Measurements from ENCODE around the gene EIF2S2. TPM values are rescaled to one million over a fixed set of nuclear protein-coding genes. Genes with fewer than 3 reads are reported as not detected.

The EIF2S2 gene
- polyA plus RNA-seq, 4 donors, result 41.9 to 50.5 (median 48.7) TPM

GRCh38 chr20:34122274-34122980, 10.4 kb upstream of the EIF2S2 start:
- DNase-seq (ENCODE audit: low read depth in 4 of 4, low spot score in 3 of 4), result no peak

DNA sequence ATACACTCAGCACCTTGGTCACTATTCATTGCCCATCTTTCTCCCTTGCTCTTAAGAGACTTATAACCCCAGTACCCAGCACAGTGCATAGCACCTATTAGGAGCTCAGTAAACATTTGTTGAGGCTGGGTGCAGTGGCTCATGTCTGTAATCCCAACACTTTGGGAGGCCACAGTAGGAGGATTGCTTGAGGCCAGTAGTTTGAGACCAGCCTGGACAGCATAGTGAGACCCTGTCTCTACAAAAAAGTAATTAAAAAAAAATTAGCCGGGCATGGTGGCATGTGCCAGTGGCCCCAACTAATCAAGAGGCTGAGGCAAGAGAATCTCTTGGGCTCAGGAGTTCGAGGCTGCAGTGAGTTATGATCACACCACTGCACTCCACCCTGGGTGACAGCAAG, 8.2 kb upstream of the EIF2S2 start:
- no peak for DNase-seq (ENCODE audit: low read depth in 4 of 4, low spot score in 3 of 4)

- no peak for DNase-seq (ENCODE audit: low read depth in 4 of 4, low spot score in 3 of 4)
These were observed 3.2 kb upstream of the EIF2S2 start for GRCh38 chr20:34115232-34115631.

GRCh38 chr20:34114809-34115208, 2.8 kb upstream of the EIF2S2 start:
- no peak for DNase-seq (ENCODE audit: low read depth in 4 of 4, low spot score in 3 of 4)

GRCh38 chr20:34112600-34113101, 608 bp upstream of the EIF2S2 start:
- DNase-seq (ENCODE audit: low read depth in 4 of 4, low spot score in 3 of 4), result no peak

DNA sequence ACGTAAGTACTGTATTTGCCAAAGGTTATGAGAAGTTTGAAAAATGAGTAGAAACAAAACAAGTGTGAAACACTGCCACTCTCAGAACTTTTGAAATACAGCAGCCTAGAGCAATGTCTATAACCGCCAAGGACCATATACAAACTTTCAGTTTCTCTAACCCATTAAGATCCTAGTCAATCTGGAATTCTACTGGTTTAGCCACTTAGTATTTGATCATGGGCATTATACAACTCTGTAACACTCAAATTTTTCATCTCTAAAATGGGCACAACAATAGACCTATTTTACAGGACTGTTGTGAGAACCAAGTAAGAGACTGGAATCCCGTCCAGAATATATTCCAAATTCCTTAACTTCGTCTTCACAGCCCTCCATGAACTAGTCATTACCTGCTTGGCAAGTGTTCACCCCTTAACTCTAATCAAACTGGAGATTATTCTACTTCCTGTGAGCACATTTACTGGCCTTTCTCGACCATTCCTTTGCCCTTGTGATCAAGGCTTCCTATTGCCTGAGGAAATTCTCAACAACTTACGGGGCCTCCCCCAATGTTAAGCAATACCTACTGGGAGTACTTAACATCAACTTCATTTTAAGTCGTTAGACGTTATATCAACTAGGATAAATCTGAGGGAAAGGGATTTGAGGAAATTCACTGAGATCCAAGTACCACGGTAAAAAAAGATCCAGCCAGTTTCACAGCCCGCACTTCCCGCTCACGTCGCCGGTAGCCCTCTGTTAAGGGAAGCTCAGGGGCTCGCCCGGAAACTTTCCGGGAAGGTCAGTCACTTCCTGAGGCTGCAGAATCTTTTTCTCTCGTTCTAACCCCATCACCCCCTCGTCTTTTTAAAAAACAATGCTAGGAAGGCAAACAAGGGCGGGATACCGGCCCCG, 1.1 kb downstream of the EIF2S2 start:
- DNase-seq (ENCODE audit: low read depth in 4 of 4, low spot score in 3 of 4), result peak in 1 of 4 donors; percentile 8

- DNase-seq (ENCODE audit: low read depth in 4 of 4, low spot score in 3 of 4), result no peak
These were observed 1.9 kb downstream of the EIF2S2 start for GRCh38 chr20:34110025-34110744.

GRCh38 chr20:34109442-34109841, 2.6 kb downstream of the EIF2S2 start:
- DNase-seq (ENCODE audit: low read depth in 4 of 4, low spot score in 3 of 4), result no peak

GRCh38 chr20:34108616-34109174, 3.3 kb downstream of the EIF2S2 start:
- no peak for DNase-seq (ENCODE audit: low read depth in 4 of 4, low spot score in 3 of 4)

GRCh38 chr20:34105978-34106675, 5.9 kb downstream of the EIF2S2 start:
- DNase-seq (ENCODE audit: low read depth in 4 of 4, low spot score in 3 of 4), result no peak

DNA sequence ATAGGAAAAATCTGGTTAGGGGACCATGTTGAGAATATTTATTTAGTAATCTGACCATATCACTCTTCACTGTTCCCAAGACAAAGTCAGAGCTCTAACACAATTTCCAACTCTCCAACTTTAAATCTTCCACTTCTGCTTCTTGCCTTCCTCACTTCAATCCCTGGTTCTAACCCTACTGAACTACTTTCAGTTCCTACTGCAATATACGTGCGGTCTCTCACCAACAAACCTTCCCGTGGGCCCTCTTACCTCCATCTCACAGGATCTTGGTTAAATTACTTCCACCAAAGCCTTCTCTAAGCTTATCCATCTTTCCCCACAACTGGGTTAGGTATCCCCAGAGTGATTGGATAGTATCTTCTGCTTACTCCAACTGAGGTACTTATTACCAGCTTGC, 8.0 kb downstream of the EIF2S2 start:
- no peak for DNase-seq (ENCODE audit: low read depth in 4 of 4, low spot score in 3 of 4)

- DNase-seq (ENCODE audit: low read depth in 4 of 4, low spot score in 3 of 4), result no peak
These were observed 9.7 kb downstream of the EIF2S2 start for GRCh38 chr20:34102342-34102741.

DNA sequence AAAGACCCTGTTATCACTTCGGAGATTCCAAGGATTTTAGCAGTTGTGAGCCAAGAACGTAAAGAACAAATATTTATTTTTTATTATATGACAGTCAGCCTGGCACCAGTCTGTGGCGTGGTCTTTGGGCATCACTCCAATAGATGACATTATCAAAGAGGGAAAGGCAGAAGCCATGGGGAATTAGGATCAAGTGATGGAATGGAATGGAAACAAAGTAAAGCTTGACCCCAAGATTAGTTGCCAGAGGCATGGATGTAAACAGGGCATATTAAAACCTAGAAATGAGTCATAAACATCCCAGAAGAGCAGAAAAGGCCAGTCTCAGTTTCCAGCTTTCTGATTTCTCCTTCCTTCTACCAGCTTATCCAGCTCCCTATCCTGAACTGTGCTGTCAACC, 11.5 kb downstream of the EIF2S2 start:
- no peak for DNase-seq (ENCODE audit: low read depth in 4 of 4, low spot score in 3 of 4)

DNA sequence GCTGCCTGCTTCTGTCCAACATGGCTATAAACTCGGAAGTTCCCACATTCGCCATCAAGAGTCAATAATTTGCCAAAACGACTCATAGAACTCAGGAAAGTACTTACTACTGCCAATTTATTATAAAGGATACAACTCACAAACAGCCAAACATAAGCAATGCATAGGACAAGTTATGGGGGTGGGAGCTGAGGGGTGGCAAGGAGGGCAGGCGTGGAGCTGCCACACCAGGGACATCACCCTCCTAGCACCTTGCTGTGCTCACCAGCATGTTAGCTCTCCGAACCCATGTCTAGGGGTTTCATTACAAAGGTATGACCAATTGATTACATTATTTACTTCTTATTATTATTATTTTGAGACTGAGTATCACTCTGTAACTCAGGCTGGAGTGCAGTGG, 12.4 kb downstream of the EIF2S2 start:
- DNase-seq (ENCODE audit: low read depth in 4 of 4, low spot score in 3 of 4), result no peak

GRCh38 chr20:34098570-34098969, 13.5 kb downstream of the EIF2S2 start:
- DNase-seq (ENCODE audit: low read depth in 4 of 4, low spot score in 3 of 4), result no peak

GRCh38 chr20:34096699-34097444, 15.2 kb downstream of the EIF2S2 start:
- no peak for DNase-seq (ENCODE audit: low read depth in 4 of 4, low spot score in 3 of 4)

DNA sequence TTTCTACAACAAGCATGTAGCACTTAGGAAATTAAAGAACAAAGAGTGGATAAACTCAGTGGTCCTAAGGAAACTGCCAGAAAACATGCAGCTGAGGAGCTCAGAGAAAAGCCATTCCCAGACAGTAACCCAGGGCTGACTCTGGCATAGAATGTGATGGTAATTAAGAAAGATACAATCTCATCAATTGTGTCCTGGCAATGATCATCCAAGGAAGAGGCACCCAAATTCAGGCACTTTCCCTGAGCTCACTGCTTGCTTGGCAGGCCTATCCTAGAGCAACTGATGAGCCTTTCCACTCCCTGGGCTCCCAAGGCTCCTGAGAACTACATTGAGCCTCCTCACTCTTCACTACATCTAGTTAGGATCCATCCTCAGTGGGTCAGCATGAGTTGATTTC, 16.2 kb downstream of the EIF2S2 start:
- DNase-seq (ENCODE audit: low read depth in 4 of 4, low spot score in 3 of 4), result no peak

- no peak for DNase-seq (ENCODE audit: low read depth in 4 of 4, low spot score in 3 of 4)
These were observed 18.1 kb downstream of the EIF2S2 start for GRCh38 chr20:34093895-34094294.

DNA sequence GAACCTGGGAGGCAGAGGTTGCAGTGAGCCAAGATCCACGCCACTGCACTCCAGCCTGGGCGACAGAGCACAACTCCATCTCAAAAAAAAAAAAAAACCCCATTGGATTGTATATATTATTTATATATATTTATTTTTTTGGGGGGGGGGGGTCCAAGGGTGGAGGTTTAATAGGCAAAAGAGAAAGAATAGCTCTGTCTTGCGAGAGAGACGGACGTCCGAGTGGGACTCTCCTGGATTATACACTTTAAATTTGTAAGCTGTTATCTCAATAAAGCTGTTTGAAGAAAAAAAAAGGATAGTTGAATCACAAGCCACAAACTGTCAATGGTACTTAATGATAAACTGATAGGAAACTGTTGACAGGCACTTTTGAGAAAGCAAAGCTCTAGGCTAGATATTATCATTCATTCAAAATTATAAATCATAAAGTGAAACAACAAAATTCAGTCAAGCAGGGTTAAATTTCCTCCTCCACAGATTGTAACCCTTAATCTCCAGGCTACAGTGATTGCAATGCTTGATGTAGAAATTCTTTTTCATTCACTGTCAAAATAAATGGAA, 20.3 kb downstream of the EIF2S2 start:
- DNase-seq (ENCODE audit: low read depth in 4 of 4, low spot score in 3 of 4), result no peak

All from left renal pelvis (tissue), 4 donors.